ENCODE measurements around the gene KRR1.

DNA sequence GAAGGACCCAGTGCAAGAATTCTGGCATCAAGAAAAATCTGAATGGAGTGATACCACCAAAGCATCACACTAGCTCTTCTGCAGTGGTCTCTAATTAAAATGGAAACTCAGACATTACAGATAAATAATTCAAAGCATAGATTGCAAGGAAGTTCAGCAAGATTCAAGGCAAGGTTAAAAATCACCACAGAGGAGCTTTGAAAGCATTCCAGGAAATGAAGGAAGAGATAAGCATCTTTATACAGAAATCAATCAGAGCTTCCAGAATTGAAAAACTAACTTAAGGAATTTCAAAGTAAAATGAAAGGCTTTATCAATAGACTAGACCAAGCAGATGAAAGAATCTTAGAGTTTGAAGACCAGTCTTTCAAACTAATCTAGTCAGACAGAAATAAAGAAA lies 51.2 kb downstream of the KRR1 start:
- TF ChIP-seq CTCF (IDR thresholded peaks at IDR 0.05; ENCODE audit: insufficient read depth, low read length, poor library complexity, severe bottlenecking) (no peak), EZH2phosphoT487 (conservative IDR thresholded peaks at IDR 0.05; ENCODE audit: low read length) (no peak)

All from SU-DHL-6 (cell line).